Endothelial cell (in vitro differentiated cells): ENCODE measurements around the gene KCNK16. TPM values are rescaled to one million over a fixed set of nuclear protein-coding genes. Genes with fewer than 3 reads are reported as not detected.

Experiments
- DNase-seq: peaks from one replicate; pipeline ENCODE4 v3.0.0; 2021; ENCODE audit warnings: low spot score
- H3K27ac Mint-ChIP-seq: one replicate; pipeline ENCODE4 v1.8.0; 2021; ENCODE audit warnings: mixed read lengths, inconsistent platforms; ENCODE audit not compliant: unreplicated experiment
- H3K27me3 Mint-ChIP-seq: one replicate; pipeline ENCODE4 v1.8.0; 2021; ENCODE audit warnings: mild to moderate bottlenecking, moderate library complexity, mixed read lengths, inconsistent platforms; ENCODE audit not compliant: unreplicated experiment
- H3K36me3 Mint-ChIP-seq: one replicate; pipeline ENCODE4 v1.8.0; 2021; ENCODE audit warnings: mild to moderate bottlenecking, low read depth, mixed read lengths, inconsistent platforms; ENCODE audit not compliant: unreplicated experiment
- H3K4me1 Mint-ChIP-seq: one replicate; pipeline ENCODE4 v1.8.0; 2021; ENCODE audit warnings: mild to moderate bottlenecking, mixed read lengths, inconsistent platforms; ENCODE audit not compliant: unreplicated experiment
- H3K4me3 Mint-ChIP-seq: one replicate; pipeline ENCODE4 v1.8.0; 2021; ENCODE audit warnings: mild to moderate bottlenecking, mixed read lengths, inconsistent platforms; ENCODE audit not compliant: unreplicated experiment
- H3K9me3 Mint-ChIP-seq: one replicate; pipeline ENCODE4 v1.8.0; 2021; ENCODE audit warnings: mixed read lengths, inconsistent platforms; ENCODE audit not compliant: unreplicated experiment
- CTCF ChIP-seq: fragments of 200-600 bp; sonication (generic); IDR thresholded peaks from one replicate; pipeline ENCODE4 v1.5.0; 2021; ENCODE audit warnings: antibody characterized with exemption; ENCODE audit not compliant: unreplicated experiment
- long read RNA-seq: library from polyadenylated mRNA; unstranded; transcript quantifications from one replicate; pipeline ENCODE4 v2.0.0, GENCODE V29; 2020; ENCODE audit not compliant: unreplicated experiment
- total RNA-seq: library from RNA; stranded (reverse); fragmentation: NEBNext Ultra II Directional; extraction: Animal tissue kit (Norgen Biotek cat#: 25700); gene quantifications from one replicate; pipeline ENCODE4 v1.2.1, GENCODE V29; 2021; ENCODE audit not compliant: unreplicated experiment

KCNK16 gene
- not detected for total RNA-seq
- long read RNA-seq: 0 reads

DNA sequence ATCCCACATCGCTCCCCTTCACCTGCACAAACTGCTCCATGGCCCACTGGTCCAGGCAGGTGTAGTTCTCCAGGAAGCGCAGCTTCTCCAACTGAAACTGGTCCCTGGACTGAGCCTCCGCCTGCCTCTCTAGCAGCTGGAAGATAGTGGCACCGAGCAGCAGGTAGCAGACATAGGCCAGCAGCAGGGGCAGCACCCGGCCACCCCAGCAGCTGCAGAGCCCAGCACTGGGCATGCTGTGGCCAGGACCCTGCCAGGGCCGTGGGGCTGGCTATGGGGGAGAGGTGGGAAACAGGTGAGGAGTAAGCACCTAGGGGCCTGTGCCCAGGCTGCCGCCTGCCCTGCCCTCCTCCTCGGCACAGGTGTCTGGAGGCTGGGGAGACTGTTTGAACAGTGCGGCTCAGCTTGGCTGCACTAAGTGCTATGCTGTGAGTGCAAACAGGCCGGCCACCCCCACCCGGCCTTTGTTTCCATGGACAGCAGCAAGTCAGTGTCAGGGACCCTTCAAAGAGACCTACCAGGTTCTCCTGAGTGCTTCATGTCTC, at the start of gene KCNK16:
KCNK16 (minus strand) TSS at position 397 of the 545 bp plus-strand sequence; CDS start at position 235, 162 bp downstream.
- H3K36me3 Mint-ChIP-seq: peaks cover 18% of the 10 kb centered on the region
- no peak for TF ChIP-seq CTCF
- peaks cover 19% of the 10 kb centered on the region for H3K4me1 Mint-ChIP-seq
- no peak within 1 kb of the TSS for H3K4me3 Mint-ChIP-seq
- no peak within 1 kb of the TSS for H3K27ac Mint-ChIP-seq
- H3K9me3 Mint-ChIP-seq: no peaks in the 10 kb centered on the region
- peaks cover 10% of the 10 kb centered on the region for H3K27me3 Mint-ChIP-seq
- no peak for DNase-seq

GRCh38 chr6:39370390-39370789, 47.9 kb upstream of the KCNK16 start:
- Mint-ChIP-seq H3K36me3 (peaks cover 4% of the 10 kb centered on the region), H3K4me3 (no peak overlapping the region), H3K9me3 (no peaks in the 10 kb centered on the region), H3K27ac (no peak overlapping the region), H3K27me3 (peaks cover 5% of the 10 kb centered on the region), H3K4me1 (no peaks in the 10 kb centered on the region)
- no peak for DNase-seq
- TF ChIP-seq CTCF: no peak

DNA sequence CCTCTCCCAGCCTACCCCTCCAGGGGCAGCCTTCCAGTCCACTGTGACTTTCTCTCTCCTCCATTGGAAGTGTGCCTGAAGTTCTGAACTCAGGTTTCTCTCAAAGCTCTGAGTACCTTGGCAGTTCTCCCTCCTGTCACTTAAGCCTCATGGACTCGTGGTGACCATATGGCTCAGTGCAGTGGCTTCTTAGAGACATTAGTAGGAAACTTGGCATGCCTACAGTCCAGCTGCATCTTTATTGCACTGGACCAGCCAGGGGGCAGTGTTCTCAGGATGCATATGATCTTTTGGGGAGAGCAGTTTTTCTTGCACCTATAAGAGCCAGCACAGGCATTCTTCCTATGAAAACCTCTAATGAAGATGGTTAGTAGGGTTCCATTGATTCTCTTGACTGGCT, 47.5 kb upstream of the KCNK16 start:
- Mint-ChIP-seq H3K9me3 (no peaks in the 10 kb centered on the region), H3K4me3 (no peak overlapping the region), H3K36me3 (peaks cover 4% of the 10 kb centered on the region), H3K27ac (no peak overlapping the region), H3K4me1 (no peaks in the 10 kb centered on the region), H3K27me3 (peaks cover 5% of the 10 kb centered on the region)
- no peak for DNase-seq
- TF ChIP-seq CTCF: no peak

- peaks cover 7% of the 10 kb centered on the region for H3K27me3 Mint-ChIP-seq
- no peak overlapping the region for H3K4me3 Mint-ChIP-seq
- no peak for TF ChIP-seq CTCF
- H3K9me3 Mint-ChIP-seq: no peaks in the 10 kb centered on the region
- no peak for DNase-seq
- H3K27ac Mint-ChIP-seq: no peak overlapping the region
- peaks cover 4% of the 10 kb centered on the region for H3K36me3 Mint-ChIP-seq
- H3K4me1 Mint-ChIP-seq: peaks cover 3% of the 10 kb centered on the region
Observed at GRCh38 chr6:39367700-39368099, 45.2 kb upstream of the KCNK16 start.

GRCh38 chr6:39366931-39367618, 44.6 kb upstream of the KCNK16 start:
- H3K9me3 Mint-ChIP-seq: no peaks in the 10 kb centered on the region
- peaks cover 9% of the 10 kb centered on the region for H3K4me1 Mint-ChIP-seq
- H3K36me3 Mint-ChIP-seq: peaks cover 4% of the 10 kb centered on the region
- peaks cover 9% of the 10 kb centered on the region for H3K27me3 Mint-ChIP-seq
- TF ChIP-seq CTCF: no peak
- H3K4me3 Mint-ChIP-seq: no peak overlapping the region
- H3K27ac Mint-ChIP-seq: no peak overlapping the region
- no peak for DNase-seq
